Activated CD8-positive, alpha-beta memory T cell treated with anti-CD3 and anti-CD28 coated beads, Interleukin-2, amount 50 U/mL, for 24 hours (primary cell): ENCODE measurements around the gene TMCC1.

Experiments
- DNase-seq: peaks from one replicate; pipeline ENCODE4 v3.0.0-alpha.2; 2020; ENCODE audit errors: extremely low read depth

The TMCC1 gene

DNA sequence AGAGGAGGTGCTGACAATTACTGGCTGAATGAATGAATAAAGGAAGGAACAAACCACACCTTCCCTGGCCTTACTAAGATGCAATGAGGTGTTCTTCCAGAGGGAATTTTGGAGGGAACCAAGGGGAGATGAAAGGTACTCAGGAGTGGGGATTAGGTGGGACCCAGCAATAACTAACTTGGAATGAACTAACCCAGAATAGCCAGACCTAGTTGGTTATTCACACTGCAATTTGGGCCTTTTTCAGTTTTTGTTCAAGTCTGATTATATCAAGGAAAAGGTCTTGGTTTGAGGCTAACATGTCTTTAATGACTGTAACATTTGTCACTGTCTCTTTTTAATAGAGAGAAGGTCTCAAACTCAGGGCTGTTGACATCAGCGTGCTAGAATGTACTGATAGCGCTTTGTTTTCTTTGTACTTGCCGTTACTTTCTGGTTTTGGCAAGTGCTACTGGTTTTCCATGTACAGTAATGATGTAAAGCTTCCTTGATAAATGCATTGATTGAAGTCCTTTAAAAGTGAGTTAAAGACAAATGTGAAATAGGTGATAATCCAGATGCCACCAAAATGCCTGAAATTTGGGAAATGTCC lies 283.8 kb downstream of the TMCC1 start:
- no peak for DNase-seq

DNA sequence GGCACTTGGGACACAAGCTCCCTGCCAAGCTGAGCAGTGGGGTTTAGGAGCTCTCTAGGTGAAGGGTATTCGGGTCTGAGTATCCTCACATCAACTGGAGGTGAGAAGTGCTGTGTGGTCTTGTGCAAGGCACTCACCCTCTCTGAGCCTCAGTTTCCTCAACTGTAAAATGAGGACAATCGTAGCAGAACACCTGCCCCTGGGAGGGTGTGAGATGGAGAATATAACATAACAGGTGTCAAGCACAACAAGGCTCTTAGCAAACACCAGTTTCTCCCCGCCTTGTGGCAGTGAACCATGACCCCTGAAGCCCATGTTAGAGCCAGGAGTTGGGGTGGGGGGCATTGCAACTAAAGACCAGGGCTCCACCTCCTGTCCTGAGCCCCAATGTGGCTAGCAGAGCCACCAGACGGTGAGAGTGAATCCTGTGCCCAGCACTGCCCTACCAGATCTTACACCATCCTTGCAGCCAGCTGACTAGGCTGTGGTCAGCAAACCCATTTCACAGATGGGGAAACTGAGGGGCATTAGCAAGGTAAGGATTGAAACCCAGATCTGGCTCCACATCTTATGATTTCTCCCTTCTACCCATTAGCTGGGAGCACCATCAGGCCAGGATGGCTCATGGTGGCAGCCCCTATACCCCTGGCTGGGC lies 284.4 kb downstream of the TMCC1 start:
- no peak for DNase-seq

GRCh38 chr3:129608087-129608935 lies 285.2 kb downstream of the TMCC1 start:
- no peak for DNase-seq

DNA sequence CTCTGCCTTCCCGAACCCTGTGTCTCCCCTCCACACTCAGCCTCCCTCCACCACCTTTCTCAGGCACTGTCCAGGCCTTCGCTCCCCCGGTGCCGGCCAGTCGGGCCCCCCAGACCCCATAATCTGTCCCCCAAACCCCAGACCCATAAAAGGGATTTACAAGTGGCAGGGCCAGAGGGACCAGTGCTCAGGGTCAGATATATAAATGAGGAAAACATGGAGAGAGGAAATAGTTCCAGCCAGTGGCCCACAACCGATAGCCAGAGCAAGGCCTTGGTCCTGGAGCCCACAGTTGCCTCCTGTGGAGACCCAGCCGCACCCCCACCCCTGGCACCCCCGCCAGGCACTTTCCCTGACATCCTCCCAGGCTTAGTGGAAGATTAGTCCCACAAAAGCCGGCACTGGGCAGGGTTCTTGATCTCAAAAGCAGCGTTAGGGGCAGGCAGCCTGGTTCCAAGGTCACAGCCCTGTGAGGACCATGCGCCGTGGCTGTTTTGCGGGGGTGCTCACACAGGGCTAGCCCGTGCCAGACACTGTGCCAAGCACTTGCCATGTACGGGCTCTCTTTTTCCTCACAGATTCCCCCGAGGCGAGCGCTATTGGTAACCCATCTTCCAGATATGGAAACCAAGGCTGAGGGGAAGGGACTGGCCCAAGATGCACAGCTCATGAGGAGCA lies 286.0 kb downstream of the TMCC1 start:
- DNase-seq = no peak

DNA sequence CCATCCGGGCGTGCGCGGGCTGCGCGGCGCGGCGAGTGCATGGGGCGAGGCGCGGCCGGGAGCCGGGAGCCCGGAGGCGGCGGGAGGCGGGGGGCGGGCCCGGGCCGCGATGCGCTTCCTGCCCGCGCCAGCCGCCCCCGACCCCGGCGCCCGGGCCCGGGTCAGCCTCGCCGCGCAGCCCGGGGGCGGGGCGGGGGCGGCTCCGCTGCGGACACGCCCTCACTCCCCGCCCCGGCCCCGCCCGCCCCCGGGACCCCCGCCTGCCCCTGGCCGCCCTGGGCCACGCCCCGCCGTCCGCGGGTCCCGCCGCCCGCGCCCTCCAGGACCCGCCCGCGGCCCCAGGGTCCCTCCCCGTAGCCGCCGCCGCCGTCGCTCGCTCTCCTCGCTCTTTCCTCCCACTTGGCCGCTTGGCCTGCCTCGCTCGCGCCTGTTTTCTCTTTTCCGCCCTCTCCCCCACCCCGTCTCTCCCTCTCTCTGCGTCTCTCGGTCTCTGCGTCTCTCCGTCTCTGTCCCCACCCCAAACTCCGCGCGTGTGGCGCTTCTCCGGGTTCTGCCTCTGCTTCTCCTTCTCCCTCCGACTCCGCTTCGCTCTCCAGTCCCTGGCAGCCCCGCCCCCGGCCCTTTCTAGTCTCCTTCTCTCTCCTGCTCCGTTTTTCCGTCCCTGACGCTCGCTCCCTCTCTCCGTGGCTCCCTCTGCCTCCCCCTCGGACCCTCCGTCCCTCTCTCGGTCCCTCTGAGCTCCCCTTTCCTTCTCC lies 286.7 kb downstream of the TMCC1 start, which contains the start of gene PLXND1:
Gene PLXND1 (minus strand): TSS at position 41 of the 755 bp plus-strand sequence. CDS start 37 bp downstream, at position 4.
- DNase-seq = no peak

- no peak for DNase-seq
These were observed 287.4 kb downstream of the TMCC1 start for GRCh38 chr3:129605922-129606635.

- DNase-seq = no peak
These were observed 288.1 kb downstream of the TMCC1 start for GRCh38 chr3:129605203-129605921.

- DNase-seq = no peak
These were observed 288.7 kb downstream of the TMCC1 start for GRCh38 chr3:129604767-129605166.

DNA sequence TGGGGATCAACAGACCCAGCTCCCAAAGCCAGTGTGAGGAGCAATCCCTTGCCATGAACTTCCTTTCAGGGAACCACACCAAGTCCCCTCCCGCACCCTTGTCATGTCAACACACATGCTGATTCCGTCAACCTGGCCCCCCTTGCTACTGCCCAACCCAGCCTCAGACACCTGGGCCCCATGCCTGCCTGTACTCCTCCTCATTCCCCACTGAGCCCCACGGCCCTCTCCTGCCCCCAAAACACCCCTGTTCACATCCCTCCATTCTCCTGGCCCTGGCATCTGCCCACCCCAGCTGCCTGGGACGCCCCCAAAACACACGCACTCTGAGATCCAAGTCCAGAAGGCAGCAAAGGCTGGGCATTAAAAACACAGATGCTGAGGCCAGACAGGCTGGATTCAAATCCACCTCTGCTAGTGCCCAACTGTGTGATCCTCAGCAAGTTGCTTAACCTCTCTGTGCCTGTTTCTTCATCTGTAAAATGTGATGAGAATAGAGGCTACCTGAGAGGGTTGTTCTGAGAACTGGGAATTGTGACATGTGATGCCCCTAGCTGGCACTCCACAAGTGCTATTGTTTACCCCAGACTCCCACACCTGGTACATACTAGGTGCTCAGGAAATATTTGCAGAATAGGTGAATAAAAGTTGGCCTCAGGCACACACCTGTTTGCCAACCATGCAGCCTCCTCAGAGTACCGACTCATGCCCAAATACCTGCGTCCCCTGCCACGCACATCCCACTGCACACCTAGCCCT lies 289.3 kb downstream of the TMCC1 start:
- no peak for DNase-seq

- DNase-seq = no peak
These were observed 290.0 kb downstream of the TMCC1 start for GRCh38 chr3:129603561-129603942.

GRCh38 chr3:129602730-129603560 lies 290.6 kb downstream of the TMCC1 start:
- DNase-seq = no peak

- no peak for DNase-seq
These were observed 291.2 kb downstream of the TMCC1 start for GRCh38 chr3:129602309-129602708.

GRCh38 chr3:129601713-129602112 lies 291.8 kb downstream of the TMCC1 start:
- DNase-seq = no peak

- no peak for DNase-seq
These were observed 293.2 kb downstream of the TMCC1 start for GRCh38 chr3:129600348-129600747.

- no peak for DNase-seq
These were observed 293.9 kb downstream of the TMCC1 start for GRCh38 chr3:129599607-129600006.

DNA sequence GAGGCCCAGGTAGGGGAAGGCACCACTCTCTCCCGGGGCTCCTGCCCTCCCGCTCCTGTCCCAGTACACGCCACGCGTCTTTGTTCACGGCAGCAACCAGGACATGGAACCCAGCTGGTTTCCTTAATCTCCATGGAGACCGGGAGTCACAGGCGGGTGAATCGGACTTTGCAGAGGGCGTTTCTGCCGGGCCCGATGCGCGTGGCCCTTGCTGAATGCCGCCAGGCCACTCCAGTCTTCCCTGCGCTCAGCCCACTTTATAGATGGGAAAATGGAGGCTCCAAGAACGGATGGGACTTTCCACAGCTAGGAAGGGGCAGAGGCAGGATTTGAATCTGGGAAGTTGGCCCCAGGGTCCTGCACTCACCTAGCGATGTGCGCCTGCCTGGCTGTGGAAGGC lies 294.4 kb downstream of the TMCC1 start:
- DNase-seq = no peak

- DNase-seq = no peak
These were observed 295.0 kb downstream of the TMCC1 start for GRCh38 chr3:129598484-129598883.

GRCh38 chr3:129598000-129598381 lies 295.5 kb downstream of the TMCC1 start:
- DNase-seq = no peak
